ENCODE data around the gene SPRR3.
"Not testable (repeated sequence)": the region's sequence is repeated elsewhere in the genome, so short reads cannot be mapped to it uniquely, and the experiment has no call there.

The SPRR3 gene

DNA sequence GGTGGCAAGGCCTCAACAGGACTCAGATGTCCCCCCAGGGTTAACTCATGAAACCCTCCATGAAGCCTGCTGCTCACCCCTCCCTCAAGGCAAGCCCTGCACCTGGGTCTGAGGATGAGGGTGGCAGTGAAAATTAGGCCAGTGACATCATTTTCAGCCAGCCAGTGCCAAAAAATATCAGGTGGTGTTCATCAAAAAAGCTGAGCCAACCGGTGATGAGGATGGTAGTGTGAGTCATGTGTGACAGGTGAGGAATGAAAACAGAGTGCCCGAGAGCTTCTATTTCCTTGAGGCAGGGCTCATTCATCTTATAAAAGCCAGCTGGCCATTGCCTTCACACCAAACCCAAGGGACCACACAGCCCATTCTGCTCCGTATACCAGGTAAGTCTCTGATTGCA is 17.8 kb upstream of the SPRR3 start, which contains the start of gene SPRR1A:
TSS of gene SPRR1A (plus strand) at position 339 of the 400 bp plus-strand sequence. CDS start 1,150 bp downstream, outside the sequence.
- DNase-seq (ENCODE audit: low spot score): no peak

DNA sequence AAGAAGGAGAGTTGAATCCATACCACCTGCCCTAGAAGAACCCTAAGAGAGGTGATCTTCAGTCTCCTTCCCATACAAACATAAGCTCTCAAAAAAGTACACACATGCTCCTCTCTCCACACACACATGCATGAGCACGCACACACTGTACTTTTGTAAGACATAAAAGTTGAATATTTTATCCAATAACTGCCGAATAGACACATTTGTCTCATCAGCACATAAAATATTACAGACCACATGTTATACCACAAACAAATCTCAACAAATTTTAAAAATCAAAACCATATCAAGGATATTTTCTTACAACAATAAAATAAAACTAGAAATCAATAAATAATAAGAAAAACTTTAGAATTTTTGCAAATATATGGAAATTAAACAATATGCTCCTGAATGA is 15.0 kb upstream of the SPRR3 start:
- DNase-seq (ENCODE audit: low spot score): no peak

GRCh38 chr1:152993186-152993585 is 8.4 kb upstream of the SPRR3 start:
- no peak for DNase-seq (ENCODE audit: low spot score)

DNA sequence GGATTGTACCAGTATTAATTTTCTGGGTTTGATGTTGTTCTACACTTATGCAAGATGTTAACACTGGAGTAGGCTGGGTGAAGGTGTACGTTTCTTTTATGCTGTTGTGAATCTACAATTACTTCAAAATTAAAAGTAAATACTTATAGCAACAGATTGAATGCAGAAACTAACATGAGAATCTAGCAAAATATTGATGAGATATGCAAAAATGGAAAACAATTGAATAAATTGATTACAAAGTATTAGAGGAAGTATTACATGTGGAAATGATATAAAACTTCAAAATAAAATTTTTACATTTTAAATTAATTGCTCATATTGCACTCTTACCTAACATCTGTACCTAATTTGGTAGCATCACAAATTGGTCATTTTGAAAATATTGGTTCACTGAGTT is 5.7 kb upstream of the SPRR3 start:
- DNase-seq (ENCODE audit: low spot score): no peak

DNA sequence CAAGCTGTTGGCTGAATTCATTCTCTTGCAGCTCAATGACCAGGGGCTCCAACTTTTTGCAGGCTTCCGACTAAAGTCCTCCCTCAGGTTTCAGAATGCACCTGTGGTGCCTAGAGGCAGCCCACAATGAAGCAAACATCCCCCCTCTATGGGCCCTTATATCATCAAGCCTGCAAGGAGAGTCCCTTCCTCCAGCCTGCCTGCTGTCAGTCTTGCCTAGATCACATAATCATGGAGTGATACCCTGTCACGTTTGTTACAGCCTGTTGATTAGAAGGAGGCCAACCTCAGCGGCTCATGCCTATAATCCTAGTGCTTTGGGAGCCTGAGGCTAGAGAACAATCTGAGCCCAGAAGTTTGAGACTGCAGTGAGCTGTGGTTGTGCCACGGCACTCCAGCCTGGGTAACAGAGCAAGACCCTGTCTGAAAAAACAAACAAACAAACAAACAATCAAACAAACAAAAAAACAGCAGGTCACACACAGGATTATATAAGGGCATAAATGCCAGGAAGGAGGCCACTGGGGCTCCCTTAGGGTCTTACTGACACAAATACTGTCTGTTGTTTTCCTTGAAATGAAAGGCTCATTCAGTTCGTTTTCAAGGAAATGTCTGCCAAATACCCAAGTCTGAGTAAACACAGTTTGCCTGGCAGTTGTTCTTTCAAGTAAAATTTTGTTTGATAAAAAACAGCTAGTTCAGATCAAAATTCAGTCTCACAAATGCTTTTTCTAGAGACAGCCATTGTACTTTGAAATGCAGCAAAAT is 4.7 kb upstream of the SPRR3 start:
- DNase-seq (ENCODE audit: low spot score): no peak

- no peak for DNase-seq (ENCODE audit: low spot score)
Observed at GRCh38 chr1:152997901-152998300, 3.6 kb upstream of the SPRR3 start.

DNA sequence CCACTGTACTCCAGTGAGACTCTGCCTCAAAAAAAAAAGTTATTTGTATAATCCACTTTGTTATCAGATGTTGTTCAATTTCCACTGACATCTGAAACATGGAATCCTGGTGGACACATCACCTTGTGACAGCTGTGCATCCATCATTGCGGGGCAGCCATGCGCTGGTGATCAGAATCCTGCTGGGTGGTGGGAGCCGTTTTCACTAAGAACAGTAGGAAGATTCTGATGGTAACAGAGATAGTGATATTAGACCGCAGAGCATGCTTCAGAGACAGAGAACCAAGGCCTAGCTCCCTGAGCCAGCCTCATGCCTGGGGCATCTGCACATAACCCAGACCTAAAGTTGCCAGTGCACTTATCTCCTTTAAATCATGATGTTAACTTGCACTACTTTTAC is 3.1 kb upstream of the SPRR3 start:
- DNase-seq (ENCODE audit: low spot score): no peak

DNA sequence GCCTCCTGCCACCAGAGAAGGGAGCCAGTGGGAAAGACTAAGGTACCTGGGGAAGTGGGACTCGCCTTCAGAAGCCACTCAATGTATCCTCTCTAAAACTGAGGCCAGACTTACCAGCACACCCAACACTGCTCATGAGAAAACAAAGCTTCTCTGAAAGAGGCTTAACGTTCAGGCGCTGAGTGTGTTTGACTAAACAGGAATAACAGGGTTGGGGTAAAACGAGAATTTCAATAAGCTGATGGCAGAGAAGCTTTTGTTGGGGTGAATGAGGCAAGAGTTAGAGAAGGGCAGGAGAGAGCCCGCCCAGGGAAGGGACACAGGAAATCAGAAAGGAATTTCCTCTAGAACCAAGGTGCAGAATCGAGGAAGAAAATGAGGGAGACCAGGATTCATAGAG is 1.7 kb upstream of the SPRR3 start:
- no peak for DNase-seq (ENCODE audit: low spot score)

DNA sequence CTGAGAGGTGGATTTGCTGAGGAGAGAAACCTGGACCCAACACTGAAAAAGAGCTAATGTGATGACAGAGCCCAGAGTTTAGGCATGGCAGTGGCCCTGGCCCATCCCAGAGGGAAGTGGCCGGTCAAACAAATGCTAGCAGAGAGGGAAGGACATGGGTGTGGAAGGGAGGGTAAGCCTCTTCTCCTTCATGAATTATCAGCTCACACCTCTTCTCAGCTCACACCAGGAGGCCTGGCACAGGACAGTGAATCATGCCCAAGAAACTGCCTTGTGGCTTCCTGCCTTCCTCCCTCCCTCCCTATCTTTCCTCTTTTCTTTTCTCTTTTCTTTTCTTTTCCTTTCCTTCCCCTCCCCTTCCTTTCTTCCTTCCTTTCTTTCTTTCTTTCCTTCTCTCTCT is 1.3 kb upstream of the SPRR3 start:
- no peak for DNase-seq (ENCODE audit: low spot score)

GRCh38 chr1:153011235-153011758 is 9.7 kb downstream of the SPRR3 start:
- DNase-seq (ENCODE audit: low spot score): not testable (repeated sequence)

DNA sequence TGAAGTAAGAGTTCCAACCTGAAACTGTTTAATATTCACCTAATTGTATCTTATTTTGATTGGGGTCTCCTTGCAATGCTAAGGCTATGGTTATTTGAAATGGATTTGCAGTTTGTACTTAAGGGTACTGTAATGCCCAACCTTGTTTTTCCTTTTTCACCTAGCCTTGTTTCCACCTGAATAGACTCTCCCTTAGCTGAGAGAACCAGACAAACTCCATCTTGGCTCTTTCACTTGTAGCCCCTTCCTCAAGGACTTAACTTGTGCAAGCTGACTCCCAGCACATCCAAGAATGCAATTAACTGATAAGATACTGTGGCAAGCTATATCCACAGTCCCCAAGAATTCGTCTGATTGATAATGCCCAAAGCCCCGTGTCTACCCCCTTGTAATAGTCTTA is 20.3 kb downstream of the SPRR3 start:
- not testable (repeated sequence) for DNase-seq (ENCODE audit: low spot score)

- not testable (repeated sequence) for DNase-seq (ENCODE audit: low spot score)
Observed at GRCh38 chr1:153022340-153022739, 20.8 kb downstream of the SPRR3 start.

- DNase-seq (ENCODE audit: low spot score): no peak
Observed at GRCh38 chr1:153023109-153023508, 21.6 kb downstream of the SPRR3 start.

DNA sequence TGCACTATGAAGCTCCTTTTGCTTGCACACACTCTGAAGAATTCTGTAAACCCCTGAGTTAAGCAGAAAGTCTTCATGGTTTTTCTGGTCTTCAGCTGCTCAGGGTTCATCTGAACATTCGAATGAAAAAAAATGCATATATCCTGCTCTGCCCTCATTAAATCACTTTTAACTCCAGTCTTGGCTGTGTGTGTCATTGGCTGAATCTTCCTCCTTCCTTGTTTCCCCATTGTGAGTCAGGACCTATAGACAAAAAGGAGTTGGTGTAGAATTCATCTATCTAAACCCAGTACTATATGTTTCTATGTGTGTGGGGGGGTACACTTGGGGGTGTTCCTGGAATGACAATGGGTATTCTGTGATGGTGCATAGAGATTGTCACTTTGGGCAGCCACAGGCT is 22.9 kb downstream of the SPRR3 start:
- DNase-seq (ENCODE audit: low spot score): no peak

GRCh38 chr1:153025797-153026196 is 24.2 kb downstream of the SPRR3 start:
- no peak for DNase-seq (ENCODE audit: low spot score)

DNA sequence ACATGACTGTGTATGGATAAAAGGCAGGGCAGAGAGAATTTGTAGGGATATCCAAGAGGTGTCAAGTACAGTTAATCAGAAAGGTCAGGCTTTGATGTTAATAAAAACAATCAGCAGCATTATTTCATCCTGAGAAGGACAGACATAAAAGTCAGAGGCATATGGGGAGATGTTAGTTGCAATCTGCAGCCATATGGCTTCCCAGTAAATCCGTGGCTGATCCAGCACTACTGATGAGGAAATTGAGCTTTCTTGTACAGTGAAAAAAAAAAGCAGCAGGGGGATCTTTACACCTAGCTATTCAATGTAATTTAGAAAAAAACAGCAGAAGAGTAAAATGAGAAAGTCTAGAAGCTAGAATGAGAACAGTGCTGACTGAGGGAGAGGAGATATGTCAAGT is 27.2 kb downstream of the SPRR3 start:
- no peak for DNase-seq (ENCODE audit: low spot score)

DNA sequence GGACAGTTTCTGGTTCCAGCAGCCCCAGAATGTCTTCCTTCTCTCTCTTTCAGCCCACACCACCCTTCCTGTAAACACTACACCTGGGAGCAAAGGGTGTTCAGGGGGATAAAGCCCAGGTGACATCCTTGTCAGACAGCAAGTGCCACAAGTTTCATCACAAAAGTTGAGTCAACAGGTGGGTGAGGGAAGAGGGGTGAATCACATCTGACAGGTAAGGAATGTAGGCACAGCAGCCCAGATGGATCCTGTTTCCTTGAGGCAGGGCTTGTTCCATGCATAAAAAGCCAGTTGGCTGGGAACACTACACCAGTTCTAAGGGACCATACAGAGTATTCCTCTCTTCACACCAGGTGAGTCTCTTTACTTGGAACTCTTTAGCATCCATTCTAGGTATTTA is 29.3 kb downstream of the SPRR3 start, which contains the start of gene SPRR1B:
TSS of gene SPRR1B (plus strand) at position 309 of the 400 bp plus-strand sequence. CDS start 1,143 bp downstream, outside the sequence.
- DNase-seq (ENCODE audit: low spot score): no peak

DNA sequence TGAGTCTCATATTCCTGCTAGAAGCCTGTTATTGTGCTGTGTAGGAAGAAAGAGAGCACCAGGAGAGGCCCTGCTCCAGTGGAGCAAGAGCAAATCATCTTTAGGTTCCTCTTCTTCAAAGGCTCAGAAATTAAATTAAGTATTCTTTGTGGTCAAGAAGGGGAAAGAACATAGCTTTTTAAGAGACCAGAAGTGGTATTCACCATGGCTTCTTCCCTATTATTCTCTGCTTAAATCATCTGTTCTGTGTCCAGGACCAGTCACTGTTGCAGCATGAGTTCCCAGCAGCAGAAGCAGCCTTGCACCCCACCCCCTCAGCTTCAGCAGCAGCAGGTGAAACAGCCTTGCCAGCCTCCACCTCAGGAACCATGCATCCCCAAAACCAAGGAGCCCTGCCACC is 30.5 kb downstream of the SPRR3 start:
- DNase-seq (ENCODE audit: low spot score): no peak

DNA sequence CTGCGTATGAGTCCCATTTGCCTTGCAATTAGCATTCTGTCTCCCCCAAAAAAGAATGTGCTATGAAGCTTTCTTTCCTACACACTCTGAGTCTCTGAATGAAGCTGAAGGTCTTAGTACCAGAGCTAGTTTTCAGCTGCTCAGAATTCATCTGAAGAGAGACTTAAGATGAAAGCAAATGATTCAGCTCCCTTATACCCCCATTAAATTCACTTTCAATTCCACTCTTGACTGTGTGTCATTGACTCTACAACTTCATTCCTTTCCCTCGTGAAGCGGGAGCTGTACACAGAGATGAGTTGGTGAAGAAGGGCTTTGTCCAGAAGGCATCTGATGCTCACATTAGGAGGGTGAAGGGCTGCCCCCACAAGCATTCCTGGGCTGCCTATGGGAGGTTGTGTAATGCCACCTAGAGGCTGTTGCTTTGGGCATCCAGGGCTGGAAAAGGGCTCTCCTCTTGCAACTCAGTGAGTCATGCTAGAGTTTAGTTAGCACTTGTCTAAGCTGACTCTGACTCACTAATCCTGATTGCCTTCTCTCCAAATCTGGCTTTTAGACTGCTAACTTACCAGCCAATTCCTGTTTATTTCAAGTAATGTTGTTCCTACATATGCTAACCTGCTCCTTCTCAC is 31.2 kb downstream of the SPRR3 start:
- no peak for DNase-seq (ENCODE audit: low spot score)

DNA sequence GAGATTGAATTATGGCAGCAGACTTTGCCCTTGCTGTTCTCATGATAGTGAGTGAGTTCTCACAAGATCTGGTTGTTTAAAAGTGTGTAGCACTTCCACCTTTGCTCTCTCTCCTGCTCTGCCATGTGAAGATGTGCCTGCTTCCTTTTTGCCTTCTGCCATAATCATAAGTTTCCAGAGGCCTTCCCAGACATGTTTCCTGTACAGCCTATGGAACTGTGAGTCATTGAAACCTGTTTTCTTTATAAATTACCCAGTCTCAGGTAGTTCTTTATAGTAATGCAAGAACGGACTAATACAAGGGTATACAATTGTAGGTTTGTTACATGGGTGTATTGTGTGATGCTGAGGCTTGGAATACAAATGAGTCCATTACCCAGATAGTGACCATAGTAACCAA is 33.7 kb downstream of the SPRR3 start:
- DNase-seq (ENCODE audit: low spot score): no peak

DNA sequence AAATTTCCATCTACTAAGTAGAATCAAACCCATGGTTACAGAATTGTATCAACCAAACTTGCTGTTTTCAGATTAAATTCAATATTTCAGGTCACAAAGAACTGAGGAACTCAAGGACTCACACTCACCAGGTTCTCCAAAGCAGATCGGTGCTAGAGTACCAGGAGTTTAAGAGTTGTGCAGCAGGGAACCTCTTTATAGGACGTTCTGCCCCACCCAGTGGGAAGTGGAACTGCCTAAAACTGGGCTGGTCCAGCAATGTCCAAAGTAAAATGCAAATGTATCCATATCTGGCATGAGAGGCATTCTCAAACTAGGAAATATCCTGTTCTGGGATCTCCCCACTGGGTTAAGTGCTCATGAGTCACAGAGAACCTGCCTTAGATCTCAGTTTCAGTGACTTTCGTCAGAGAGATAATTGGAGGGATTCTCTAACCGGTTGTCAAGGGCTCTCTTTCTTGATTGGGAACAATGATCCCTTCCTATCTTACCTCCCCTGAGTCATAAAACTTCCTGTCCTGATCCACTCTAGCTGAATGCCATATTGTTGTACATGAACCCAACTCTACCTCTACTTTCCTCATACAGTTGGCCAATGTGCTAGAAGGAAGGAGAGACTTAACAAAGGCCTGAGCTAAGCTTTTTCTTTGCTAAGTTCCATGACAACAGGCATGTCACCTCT is 39.5 kb downstream of the SPRR3 start, which contains the start of gene SPRR2D:
TSS of gene SPRR2D (minus strand) at position 171 of the 682 bp plus-strand sequence. CDS start 774 bp downstream, outside the sequence.
- no peak for DNase-seq (ENCODE audit: low spot score)

- no peak for DNase-seq (ENCODE audit: low spot score)
Observed at GRCh38 chr1:153049211-153049610, 47.7 kb downstream of the SPRR3 start.
